IMR-90 (cell line): ENCODE results near the gene PITPNM3. TPM values are rescaled to one million over a fixed set of nuclear protein-coding genes. Genes with fewer than 3 reads are reported as not detected.

Experiments used
- ATAC-seq: fragments of 200-7000 bp; cut with Tn5 transposase; 2 replicates; pipeline ENCODE4 v1.9.1; 2020; ENCODE audit warnings: low read depth, mild to moderate bottlenecking, moderate library complexity
- BruUV-seq: library from RNA; stranded (reverse); fragments of 400-500 nt; replicated peaks from 2 replicates; lab custom pipeline; 2021; lab: Mats Ljungman, UMichigan
- CTCF ChIA-PET: fragments of 300-600 bp; formaldehyde crosslinking; extraction: SDS; loops from one replicate; lab custom pipeline; 2021; ENCODE audit warnings: antibody characterized with exemption; lab: Yijun Ruan, JAX
- POLR2A ChIA-PET: fragments of 300-600 bp; sonication (Branson Sonifier 250); formaldehyde crosslinking; loops from one replicate; lab custom pipeline; 2022; ENCODE audit warnings: antibody characterized with exemption; ENCODE audit not compliant: unreplicated experiment; lab: Charles Lee
- DNase-seq: peaks from one replicate; pipeline ENCODE4 v3.0.0; 2013
- H2AFZ ChIP-seq: replicated peaks from 2 replicates; pipeline ENCODE3; 2013; ENCODE audit warnings: low read length, mild to moderate bottlenecking; ENCODE audit not compliant: poor library complexity
- H2AK5ac ChIP-seq: 2 replicates; pipeline ENCODE4 v1.6.1; 2013; ENCODE audit warnings: low read depth, low read length, inconsistent platforms
- H2AK9ac ChIP-seq: replicated peaks from 2 replicates; pipeline ENCODE3; 2013; ENCODE audit warnings: mild to moderate bottlenecking, low read depth, low read length, moderate library complexity; ENCODE audit not compliant: poor library complexity
- H2BK120ac ChIP-seq: 2 replicates; pipeline ENCODE4 v1.6.1; 2013; ENCODE audit warnings: low read depth, low read length, inconsistent platforms
- H2BK15ac ChIP-seq: 3 replicates; pipeline ENCODE4 v1.6.1; 2013; ENCODE audit warnings: low read depth, low read length, inconsistent platforms
- H2BK20ac ChIP-seq: 2 replicates; pipeline ENCODE4 v1.6.1; 2013; ENCODE audit warnings: low read depth, mild to moderate bottlenecking, inconsistent platforms, low read length, moderate library complexity
- H2BK5ac ChIP-seq: 2 replicates; pipeline ENCODE4 v1.6.1; 2013; ENCODE audit warnings: mild to moderate bottlenecking, low read depth, low read length, inconsistent platforms; ENCODE audit not compliant: poor library complexity, severe bottlenecking
- H3K14ac ChIP-seq: replicated peaks from 2 replicates; pipeline ENCODE4 v1.6.1; 2013; ENCODE audit warnings: low read depth, low read length, inconsistent platforms
- H3K18ac ChIP-seq: 2 replicates; pipeline ENCODE4 v1.6.1; 2013; ENCODE audit warnings: low read depth, low read length, control low read depth
- H3K23ac ChIP-seq: 2 replicates; pipeline ENCODE4 v1.6.1; 2013; ENCODE audit warnings: low read depth, low read length, inconsistent platforms
- H3K27ac ChIP-seq: 2 replicates; pipeline ENCODE4 v1.5.1; 2013; ENCODE audit warnings: mild to moderate bottlenecking, control low read depth, low read length; ENCODE audit not compliant: insufficient read depth
- H3K27me3 ChIP-seq: 2 replicates; pipeline ENCODE4 v1.6.1; 2013; ENCODE audit warnings: low read length; ENCODE audit not compliant: control insufficient read depth, insufficient read depth
- H3K36me3 ChIP-seq: 2 replicates; pipeline ENCODE4 v1.6.1; 2013; ENCODE audit warnings: low read length, mixed read lengths; ENCODE audit not compliant: control insufficient read depth, insufficient read depth
- H3K4ac ChIP-seq: 2 replicates; pipeline ENCODE4 v1.6.1; 2013; ENCODE audit warnings: low read depth, low read length, inconsistent platforms
- H3K4me1 ChIP-seq: 2 replicates; pipeline ENCODE4 v1.6.1; 2013; ENCODE audit warnings: low read length, mixed read lengths; ENCODE audit not compliant: control insufficient read depth, insufficient read depth
- H3K4me2 ChIP-seq: 2 replicates; pipeline ENCODE4 v1.6.1; 2013; ENCODE audit warnings: low read depth, mild to moderate bottlenecking, control low read depth, low read length, moderate library complexity
- H3K4me3 ChIP-seq: 2 replicates; pipeline ENCODE4 v1.5.1; 2013; ENCODE audit warnings: low read depth, mild to moderate bottlenecking, control low read depth, low read length, moderate library complexity; ENCODE audit not compliant: insufficient read depth
- H3K56ac ChIP-seq: 2 replicates; pipeline ENCODE4 v1.6.1; 2013; ENCODE audit warnings: low read length, inconsistent platforms; ENCODE audit not compliant: insufficient read depth; ENCODE audit errors: extremely low read depth
- H3K79me1 ChIP-seq, 2 experiments: 2 replicates each; pipeline ENCODE4 v1.6.1; 2013; ENCODE audit warnings: low read length in 2 of 2, inconsistent platforms in 1 of 2, low read depth in 1 of 2
- H3K9ac ChIP-seq: 2 replicates; pipeline ENCODE4 v1.6.1; 2013; ENCODE audit warnings: low read depth, low read length, control low read depth
- H3K9me1 ChIP-seq: 2 replicates; pipeline ENCODE4 v1.6.1; 2013; ENCODE audit warnings: low read length, inconsistent platforms; ENCODE audit not compliant: insufficient read depth
- H3K9me3 ChIP-seq: 2 replicates; pipeline ENCODE4 v1.6.1; 2013; ENCODE audit warnings: low read length; ENCODE audit not compliant: control insufficient read depth, insufficient read depth
- H4K20me1 ChIP-seq: 2 replicates; pipeline ENCODE4 v1.6.1; 2013; ENCODE audit warnings: low read length, inconsistent platforms; ENCODE audit not compliant: insufficient read depth
- H4K5ac ChIP-seq: 2 replicates; pipeline ENCODE4 v1.6.1; 2013; ENCODE audit warnings: mild to moderate bottlenecking, low read depth, low read length, control low read depth
- H4K8ac ChIP-seq, 2 experiments: 2 replicates each; pipeline ENCODE4 v1.6.1; 2013; ENCODE audit warnings: low read depth in 2 of 2, low read length in 2 of 2, control low read depth in 1 of 2, inconsistent platforms in 1 of 2
- H4K91ac ChIP-seq: 2 replicates; pipeline ENCODE4 v1.6.1; 2013; ENCODE audit warnings: low read depth, low read length, inconsistent platforms; ENCODE audit not compliant: insufficient read depth
- BHLHE40 ChIP-seq: fragments of 150-350 bp; IDR thresholded peaks from 2 replicates; pipeline ENCODE4 v1.6.1; 2016; ENCODE audit warnings: mild to moderate bottlenecking, low read depth, low read length
- CTCF ChIP-seq: conservative IDR thresholded peaks from 2 replicates; pipeline ENCODE4 v1.5.1; 2012; ENCODE audit warnings: mild to moderate bottlenecking, low read depth, low read length, improper control_type of control experiment
- MAZ ChIP-seq: IDR thresholded peaks from 2 replicates; pipeline ENCODE4 v1.6.1; 2012; ENCODE audit warnings: low read depth, mild to moderate bottlenecking, low read length, improper control_type of control experiment, moderate library complexity, borderline replicate concordance
- NFE2L2 ChIP-seq: fragments of 150-350 bp; IDR thresholded peaks from 2 replicates; pipeline ENCODE4 v1.6.1; 2016; ENCODE audit warnings: low read depth, mild to moderate bottlenecking, low read length
- RAD21 ChIP-seq: IDR thresholded peaks from 2 replicates; pipeline ENCODE4 v1.6.1; 2012; ENCODE audit warnings: low read length, improper control_type of control experiment
- SMC3 ChIP-seq: fragments of 150-350 bp; IDR thresholded peaks from 2 replicates; pipeline ENCODE4 v1.6.1; 2016; ENCODE audit warnings: low read depth, mild to moderate bottlenecking, antibody characterized with exemption, low read length, moderate library complexity
- WGBS, 2 experiments: methylation state at CpG; one replicate each; pipeline versions ENCODE4 v1.1.5 to v1.1.7; 2013; ENCODE audit warnings: missing lambda C conversion rate in 2 of 2; ENCODE audit not compliant: insufficient read length in 1 of 2; ENCODE audit errors: extremely low coverage in 2 of 2; 5-methylcytosine and 5-hydroxymethylcytosine counted together
- dilution Hi-C: fragments of 300-500 bp; cut with HindIII; formaldehyde crosslinking; loops from one replicate; pipeline ENCODE4 v1.14.3; 2018; ENCODE audit warnings: low sequenced_read_pairs; ENCODE audit not compliant: unreplicated experiment
- in situ Hi-C: fragments of 300-500 bp; cut with MboI; formaldehyde crosslinking; loops from 3 replicates; pipeline ENCODE4 v1.14.3; 2019; ENCODE audit warnings: low sequenced_read_pairs, inconsistent platforms, mixed read lengths
- intact Hi-C: fragments of 100-400 bp; cut with micrococcal nuclease; formaldehyde crosslinking; loops from 2 replicates; pipeline ENCODE4 v1.10.0; 2022
- polyA plus RNA-seq, 3 experiments: library from polyadenylated mRNA; depleted of rRNA; stranded (reverse); fragments of >200 nt; gene quantifications; 2 replicates each; pipeline ENCODE4 v1.2.3, GENCODE V29; 2012; ENCODE audit warnings: low replicate concordance in 1 of 3
- total RNA-seq: library from RNA; depleted of rRNA; stranded (reverse); fragments of >200 nt; gene quantifications from 2 replicates; pipeline ENCODE4 v1.2.3, GENCODE V29; 2012

Gene PITPNM3
- total and polyA plus RNA-seq, 2 of the 4 experiments (the other 2 are of a cell fraction), result 0.54 to 1.7 TPM

GRCh38 chr17:6421700-6422604 lies 134.4 kb downstream of the PITPNM3 start:
- Histone ChIP-seq H4K20me1 (no peaks in the 10 kb centered on the region), H3K18ac (no peak overlapping the region), H3K4me3 (no peak overlapping the region), H4K91ac (no peak overlapping the region), H3K9me3 (no peaks in the 10 kb centered on the region), H2AK9ac (no peak overlapping the region), H3K4me1 (no peaks in the 10 kb centered on the region), H3K56ac (no peak overlapping the region), H4K5ac (no peak overlapping the region), H2BK20ac (no peak overlapping the region), H3K4me2 (no peak overlapping the region), H2BK120ac (no peak overlapping the region), H2AFZ (peak overlapping the region; percentile 80), H3K14ac (no peak overlapping the region), H3K9me1 (no peaks in the 10 kb centered on the region), H3K79me1 (no peaks in the 10 kb centered on the region), H2AK5ac (no peak overlapping the region), H3K9ac (no peak overlapping the region), H4K8ac (no peak overlapping the region), H3K27me3 (peaks cover 16% of the 10 kb centered on the region), H2BK5ac (no peak overlapping the region), H3K36me3 (no peaks in the 10 kb centered on the region), H3K4ac (no peak overlapping the region), H3K23ac (no peak overlapping the region), H2BK15ac (no peak overlapping the region), H3K27ac (no peak overlapping the region)
- no TSS peak for BruUV-seq
- intact Hi-C loops, result loop anchor here (1.0 to 5.0 kb wide), 5 partner anchors 55 to 935 kb away; partner anchors contain the start of genes DERL2 and MIS12
- DNase-seq (peak; percentile 64), ATAC-seq (peak; percentile 92)
- POLR2A ChIA-PET, result no interaction called here
- 2% methylated on average over 7 of the region's 13 CpGs; no CpG with 5 or more reads in 1 of the 2 experiments for WGBS, 2 experiments
- CTCF ChIA-PET, result interaction anchor here (0.5 to 1.2 kb wide), 8 partner anchors 9 to 999 kb away, joined by 3 to 5 read pairs (median 4); no protein-coding TSS in a partner anchor
- dilution Hi-C loops, result no loop called here
- TF ChIP-seq BHLHE40, result no peak
- TF ChIP-seq MAZ, result peak; percentile 14; the same call in 1 of the 2 replicates
- TF ChIP-seq SMC3, result peak; percentile 95
- peak; percentile 91 for TF ChIP-seq CTCF
- peak; percentile 96 for TF ChIP-seq RAD21
- TF ChIP-seq NFE2L2, result no peak
- in situ Hi-C loops, result loop anchor here (5.0 to 25.0 kb wide), 2 partner anchors 235 to 835 kb away; no protein-coding TSS in a partner anchor
